AG04450 (cell line): Measurements from ENCODE around the gene RNF145. TPM values are rescaled to one million over a fixed set of nuclear protein-coding genes. Genes with fewer than 3 reads are reported as not detected.

Source experiments
- polyA plus RNA-seq: library from polyadenylated mRNA; depleted of rRNA; stranded (reverse); fragments of >200 nt; gene quantifications from 2 replicates; pipeline ENCODE4 v1.2.3, GENCODE V29; 2011; rRNA removed
- small RNA-seq: library from RNA; depleted of rRNA; stranded (forward); fragments of <200 nt; gene quantifications from one replicate; pipeline ENCODE3, GENCODE V24; 2012; ENCODE audit warnings: low read depth; ENCODE audit not compliant: insufficient read length

The RNF145 gene
- polyA plus RNA-seq, 1 experiment: 66.3 TPM

Small RNA genes lying within 50 kb of the gene (small RNA-seq; reads per million reads assigned to genes)
- not detected for gene RF00263

Other genes with a start within 250 kb of the RNF145 start
- gene EBF1, start 109.6 kb downstream of the RNF145 start, polyA plus RNA-seq: 0.51 and 0.79 TPM in 2 replicates
- 25.0 and 34.4 TPM in 2 replicates for gene UBLCP1, start 53.7 kb upstream of the RNF145 start, polyA plus RNA-seq
- 0.02 TPM in 1 of 2 replicates, not detected in the other for gene IL12B, start 120.9 kb upstream of the RNF145 start, polyA plus RNA-seq